GM19238 (cell line): ENCODE results near the gene GULP1.
"Not testable (repeated sequence)": the region's sequence is repeated elsewhere in the genome, so short reads cannot be mapped to it uniquely, and the experiment has no call there.

Source experiments
- DNase-seq: peaks from one replicate; pipeline ENCODE4 v3.0.0; 2011; ENCODE audit warnings: low spot score; ENCODE audit not compliant: insufficient read length

GULP1 gene

DNA sequence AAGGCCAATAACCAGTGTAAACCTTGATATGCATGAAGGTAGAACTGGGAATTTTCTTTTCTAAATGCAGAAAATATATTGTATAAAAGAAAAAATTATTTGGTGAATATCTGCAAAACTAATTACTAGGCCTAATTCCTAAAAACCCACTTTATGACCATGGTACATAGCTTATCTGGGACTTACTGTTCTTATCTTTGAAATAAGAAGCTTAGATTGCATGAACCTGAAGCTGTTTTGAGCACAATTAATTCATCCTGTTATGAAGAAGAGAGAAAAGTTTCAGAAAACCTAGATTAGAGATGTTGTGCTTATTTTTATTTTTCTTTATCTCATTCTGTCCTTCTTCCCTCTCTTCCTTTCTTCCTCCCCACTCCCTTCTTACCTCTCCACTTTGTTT, 235.0 kb downstream of the GULP1 start:
- no peak for DNase-seq

DNA sequence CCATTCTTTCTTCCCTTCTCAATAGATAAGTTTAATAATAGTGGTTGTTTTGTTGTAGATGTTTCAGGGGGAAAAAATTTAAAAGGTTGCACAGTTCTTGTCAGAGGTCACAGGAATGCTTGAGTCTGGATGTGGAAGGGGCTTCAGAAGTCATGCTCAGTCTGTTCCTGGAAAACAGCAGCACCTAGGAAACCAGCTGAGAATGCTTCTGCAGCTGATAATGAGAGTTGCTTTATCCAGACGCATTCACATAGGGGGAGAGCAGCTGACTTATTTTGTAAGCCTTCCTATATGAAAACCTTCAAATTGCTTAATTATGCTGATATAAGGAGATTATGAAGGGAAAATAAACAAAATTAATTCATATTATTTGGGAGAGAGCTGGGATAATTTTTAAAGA, 235.5 kb downstream of the GULP1 start:
- DNase-seq, result no peak

DNA sequence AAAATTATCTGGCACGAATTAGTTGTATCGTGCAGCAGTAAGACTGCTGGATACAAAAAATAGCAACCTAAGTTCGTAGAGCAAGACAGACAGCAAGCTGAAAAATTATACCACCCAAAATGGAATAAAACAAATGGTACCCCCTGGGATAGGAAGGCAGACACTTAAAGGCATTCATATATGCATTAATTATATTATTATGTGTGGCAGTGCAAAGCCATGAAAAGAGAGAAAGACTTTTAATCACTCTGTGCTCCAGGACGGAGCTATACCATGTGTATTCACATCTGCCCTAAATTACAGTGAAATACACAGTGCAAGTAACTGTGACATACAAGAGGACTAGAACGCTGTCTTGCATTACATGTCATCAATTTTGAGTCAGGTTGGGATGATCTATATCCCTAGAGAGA, 235.9 kb downstream of the GULP1 start:
- no peak for DNase-seq

DNA sequence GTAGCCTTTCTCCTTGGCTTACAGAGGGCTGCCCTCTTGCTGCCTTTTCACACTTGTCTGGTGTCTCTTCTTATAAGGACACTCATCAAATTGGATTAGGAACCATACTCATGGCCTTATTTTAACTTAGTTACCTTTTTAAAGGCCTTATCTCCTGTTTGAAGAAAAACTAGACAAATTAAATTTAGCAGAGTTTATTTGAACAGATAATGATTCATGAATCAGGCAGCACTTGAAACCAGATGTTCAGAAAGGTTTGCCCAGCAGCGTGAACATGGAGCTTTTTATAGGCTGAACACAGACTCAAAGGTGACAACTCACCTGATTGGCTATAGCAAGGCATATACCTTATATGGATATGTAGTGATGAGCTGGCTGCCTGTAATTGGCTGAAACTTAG, 238.0 kb downstream of the GULP1 start:
- DNase-seq, result no peak

DNA sequence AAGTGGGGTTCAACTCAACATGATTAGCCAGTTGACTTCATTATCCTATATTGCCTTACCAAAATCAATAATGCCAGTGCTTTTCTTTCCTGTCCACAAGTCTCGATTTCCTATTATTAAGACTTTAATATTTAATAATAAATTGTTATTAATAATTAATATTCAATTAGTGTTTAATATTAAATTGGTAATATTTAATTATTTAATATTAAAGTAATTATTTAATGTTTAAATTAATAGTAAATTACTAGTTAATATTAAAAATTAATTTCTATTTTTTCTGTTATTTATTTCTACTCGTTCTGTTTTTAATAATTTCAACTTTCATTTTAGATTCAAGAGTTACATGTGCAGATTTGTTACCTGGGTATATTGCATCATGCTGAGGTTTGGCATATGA, 243.2 kb downstream of the GULP1 start:
- no peak for DNase-seq

DNA sequence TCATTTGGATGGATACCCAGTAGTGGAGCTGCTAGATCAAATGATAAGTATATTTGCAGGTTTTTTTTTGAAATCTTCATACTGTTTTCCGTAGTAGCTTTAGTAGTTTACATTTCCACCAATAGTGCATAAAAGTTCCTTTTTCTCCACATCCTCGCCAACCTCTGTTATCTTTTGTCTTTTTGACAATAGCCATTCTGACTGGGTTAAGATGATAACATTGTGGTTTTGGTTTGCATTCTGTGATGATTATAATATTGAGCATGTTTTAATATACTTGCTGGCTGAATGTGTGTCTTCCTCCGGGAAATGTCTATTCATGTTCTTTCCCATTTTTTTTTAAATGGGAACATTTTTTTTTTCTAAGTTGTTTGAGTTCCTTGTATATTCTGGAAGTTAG, 260.0 kb downstream of the GULP1 start:
- no peak for DNase-seq

DNA sequence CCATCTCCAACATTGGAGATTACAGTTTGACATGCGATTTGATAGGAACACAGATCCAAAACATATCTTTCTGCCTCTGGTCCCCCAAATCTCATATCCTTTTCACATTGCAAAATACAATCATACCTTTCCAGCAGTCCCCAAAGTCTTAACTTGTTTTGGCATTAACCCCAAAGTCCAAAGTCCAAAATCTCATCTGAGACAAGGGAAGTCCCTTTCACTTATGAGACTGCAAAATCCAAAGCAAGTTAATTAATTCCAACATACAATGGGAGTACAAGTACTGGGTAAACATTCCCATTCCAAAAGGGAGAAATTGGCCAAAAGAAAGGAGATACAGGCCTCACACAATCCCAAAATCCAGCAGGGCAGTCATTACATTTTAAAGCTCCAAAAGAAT, 265.4 kb downstream of the GULP1 start:
- DNase-seq, result no peak

DNA sequence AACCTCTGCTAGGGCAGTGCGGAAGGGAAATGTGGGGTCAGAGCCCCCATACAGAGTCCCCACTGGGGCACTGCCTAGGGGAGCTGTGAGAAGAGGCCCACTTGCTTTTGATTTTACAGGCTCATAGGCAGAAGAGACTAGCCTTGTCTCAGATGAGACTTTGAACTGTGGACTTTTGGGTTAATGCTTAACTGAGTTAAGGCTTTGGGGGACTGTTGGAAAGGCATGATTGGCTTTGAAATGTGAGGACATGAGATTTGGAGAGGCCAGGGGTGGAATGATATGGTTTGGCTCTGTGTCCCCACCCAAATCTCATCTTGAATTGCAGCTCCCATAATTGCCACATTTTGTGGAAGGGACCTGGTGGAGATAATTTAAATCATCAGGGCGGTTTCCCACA, 267.8 kb downstream of the GULP1 start:
- DNase-seq, result not testable (repeated sequence)

DNA sequence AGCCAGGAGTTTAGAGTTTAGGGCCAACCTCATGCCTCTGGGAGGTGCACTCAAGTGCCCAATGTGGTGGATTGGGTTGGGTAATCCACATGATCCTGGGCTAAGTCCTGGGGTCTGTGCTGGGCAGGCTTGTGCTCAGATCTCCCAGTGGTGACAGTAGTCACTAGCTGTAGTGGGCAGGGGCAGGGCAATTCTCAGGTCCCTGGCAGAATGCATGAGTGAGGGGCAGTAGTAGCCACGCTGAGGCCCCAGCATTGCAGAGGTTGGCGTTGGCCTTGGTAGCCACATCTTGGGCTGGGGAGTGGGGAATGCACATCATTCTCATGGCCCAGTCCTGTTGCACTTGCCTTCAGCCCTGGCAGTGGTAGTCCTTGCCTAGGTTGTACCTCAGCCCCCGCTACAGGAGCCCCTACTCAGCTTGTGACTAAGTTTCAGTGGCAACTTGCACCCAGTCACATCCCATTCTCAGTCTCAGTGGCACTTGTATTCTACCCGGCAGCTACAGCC, 269.9 kb downstream of the GULP1 start:
- no peak for DNase-seq

DNA sequence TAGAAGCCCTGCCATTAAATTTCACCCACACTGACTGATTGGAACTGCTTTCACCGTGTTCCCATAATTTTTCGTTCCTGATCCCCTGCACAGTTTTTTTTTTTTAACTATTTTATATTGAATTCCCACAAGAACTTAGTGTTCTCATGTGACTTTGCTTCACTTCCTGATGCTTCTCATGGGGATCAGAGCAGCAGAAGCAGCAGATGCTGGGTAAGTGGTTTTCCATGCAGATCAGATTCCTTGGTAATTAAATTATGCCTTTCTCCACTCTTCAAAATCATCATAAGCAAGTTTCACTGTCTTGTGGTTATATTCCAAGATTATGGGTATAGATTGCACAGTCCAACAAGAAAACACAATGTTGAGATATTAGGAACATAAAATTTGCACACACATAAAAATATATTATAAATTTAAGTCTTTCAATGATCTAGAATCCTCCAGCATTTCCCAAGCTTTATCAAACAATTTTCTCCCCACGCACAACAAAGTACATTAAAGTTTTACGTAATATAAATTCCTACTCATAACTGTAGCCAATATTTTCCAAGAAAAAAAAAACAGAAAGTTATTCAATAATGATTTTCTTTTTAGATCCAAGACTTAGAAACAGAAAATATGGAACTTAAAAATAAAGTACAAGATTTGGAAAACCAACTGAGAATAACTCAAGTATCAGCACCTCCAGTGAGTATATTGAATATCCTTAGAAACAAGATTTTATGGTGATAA, 277.9 kb downstream of the GULP1 start:
- no peak for DNase-seq

DNA sequence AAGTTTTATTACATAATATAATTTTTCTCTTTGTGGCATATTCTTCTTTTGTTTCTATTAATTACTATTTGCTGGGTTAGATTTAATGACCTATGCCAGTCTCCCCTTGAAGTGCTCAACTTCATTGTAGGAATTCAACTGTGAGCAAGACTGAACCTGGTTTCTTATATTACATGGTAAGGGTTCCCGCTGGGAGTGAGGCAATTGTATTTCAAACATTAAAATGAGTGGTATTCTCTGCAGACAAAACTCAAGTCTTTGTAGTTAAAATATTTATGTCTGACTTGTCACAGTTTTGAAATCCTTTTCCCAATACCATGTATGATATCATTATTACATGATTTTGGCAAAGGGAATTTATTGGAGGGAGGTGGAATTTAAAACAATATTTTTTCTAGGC, 278.7 kb downstream of the GULP1 start:
- no peak for DNase-seq

DNA sequence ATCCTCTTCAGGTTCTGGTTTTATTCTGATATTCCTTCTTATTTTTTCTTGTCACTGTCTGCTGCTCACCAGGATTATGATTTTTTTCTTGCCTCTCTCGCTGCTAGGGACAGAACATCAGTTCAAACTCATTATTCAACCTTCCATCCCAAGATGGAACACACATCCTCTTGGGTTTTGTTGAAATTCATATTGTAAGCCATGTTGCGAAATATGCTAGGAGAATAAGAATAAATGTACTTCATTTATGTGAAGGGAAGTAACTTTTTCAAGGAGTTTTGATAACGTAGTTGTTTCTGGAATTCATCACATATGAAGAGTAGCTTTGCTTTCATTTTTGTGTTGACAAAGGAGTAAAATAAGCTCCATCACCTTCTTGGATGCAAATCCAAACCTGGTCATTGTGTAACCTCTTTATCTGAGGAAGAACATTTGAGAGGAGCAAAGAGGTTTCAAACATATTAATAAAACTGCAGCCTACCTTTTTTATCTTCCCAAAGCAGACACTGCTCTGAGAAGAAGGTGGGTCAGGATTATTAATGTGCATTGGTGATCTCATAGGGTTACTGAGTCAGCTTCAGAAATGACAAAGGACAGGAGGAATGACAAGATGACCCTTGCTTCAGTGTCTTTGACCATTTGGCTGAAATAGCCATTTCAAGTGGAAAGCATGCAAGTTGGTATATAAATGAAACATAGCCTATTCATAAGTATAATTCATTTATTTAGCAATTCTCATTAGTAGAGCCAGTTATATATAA, 280.0 kb downstream of the GULP1 start:
- DNase-seq, result no peak

DNA sequence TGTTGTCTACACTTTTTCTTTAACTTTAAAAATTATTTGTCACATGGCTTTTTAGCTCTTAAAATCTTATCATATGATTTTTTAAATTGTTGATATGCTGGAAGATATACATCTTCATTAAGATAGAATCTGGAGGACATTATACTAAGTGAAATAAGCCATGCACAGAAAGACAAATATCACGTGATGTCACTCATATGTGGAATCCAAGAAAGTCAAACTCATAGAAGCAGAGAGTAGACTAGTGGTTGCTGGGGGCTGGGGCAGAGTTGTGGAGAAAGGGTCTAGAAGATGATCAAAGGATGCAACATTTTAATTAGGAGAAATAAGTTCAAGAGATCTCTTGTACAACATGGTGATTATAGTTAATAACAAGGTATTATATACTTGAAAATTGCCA, 280.9 kb downstream of the GULP1 start:
- no peak for DNase-seq

DNA sequence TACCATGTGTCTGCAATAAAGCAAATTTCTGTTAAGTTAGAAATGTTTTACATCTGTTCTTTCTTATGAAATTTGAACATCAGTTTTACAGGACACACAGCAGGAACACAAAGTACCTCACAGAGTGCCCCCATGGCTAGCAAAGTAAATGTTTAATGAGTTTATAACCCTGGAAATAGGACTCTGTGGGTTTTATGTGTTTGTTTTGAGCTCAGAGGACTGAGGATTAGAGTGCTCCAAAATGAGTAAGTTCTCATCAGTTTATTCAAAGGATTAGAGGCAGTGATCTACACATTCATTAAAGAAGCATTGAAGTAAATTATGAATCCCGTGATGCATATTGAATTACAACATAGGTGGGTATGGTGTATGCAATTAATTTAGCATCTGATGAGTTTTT, 281.8 kb downstream of the GULP1 start:
- no peak for DNase-seq

DNA sequence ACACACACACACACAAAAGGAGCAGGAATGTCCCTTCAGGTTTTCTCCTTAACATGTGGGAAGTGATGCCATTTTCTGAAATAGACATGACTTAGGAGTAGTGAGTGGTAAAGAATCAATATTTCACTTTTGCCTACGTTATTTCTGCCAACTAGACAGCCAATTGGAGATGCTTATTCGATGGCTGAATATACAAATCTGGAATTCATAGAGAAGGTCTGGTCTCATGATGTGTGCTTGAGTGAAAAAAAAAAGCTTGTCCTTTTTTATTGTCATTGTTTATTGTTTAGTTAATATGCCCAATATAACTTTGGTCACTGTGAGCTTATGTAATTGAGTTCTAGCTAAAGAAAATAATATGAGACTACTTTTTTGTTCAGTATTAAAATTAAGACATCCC, 284.3 kb downstream of the GULP1 start:
- DNase-seq, result no peak

DNA sequence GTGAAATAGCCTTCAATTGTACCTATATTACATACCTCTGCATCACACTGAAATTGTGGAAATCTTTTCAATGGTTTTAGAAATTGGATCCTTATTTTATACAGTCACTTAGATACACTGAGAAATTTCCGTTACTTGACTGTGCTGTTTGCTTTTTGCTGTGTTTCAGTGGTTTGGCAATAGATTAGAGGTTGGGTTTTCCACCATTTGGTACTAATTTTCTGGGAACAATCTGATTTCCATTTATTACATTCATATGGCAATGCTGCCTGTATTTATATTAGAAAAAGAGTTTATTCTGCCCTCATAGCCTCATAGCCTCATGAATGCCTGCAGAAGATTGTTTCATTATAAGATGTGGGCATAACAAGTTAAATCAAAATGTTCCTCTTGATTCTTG, 285.0 kb downstream of the GULP1 start:
- no peak for DNase-seq

DNA sequence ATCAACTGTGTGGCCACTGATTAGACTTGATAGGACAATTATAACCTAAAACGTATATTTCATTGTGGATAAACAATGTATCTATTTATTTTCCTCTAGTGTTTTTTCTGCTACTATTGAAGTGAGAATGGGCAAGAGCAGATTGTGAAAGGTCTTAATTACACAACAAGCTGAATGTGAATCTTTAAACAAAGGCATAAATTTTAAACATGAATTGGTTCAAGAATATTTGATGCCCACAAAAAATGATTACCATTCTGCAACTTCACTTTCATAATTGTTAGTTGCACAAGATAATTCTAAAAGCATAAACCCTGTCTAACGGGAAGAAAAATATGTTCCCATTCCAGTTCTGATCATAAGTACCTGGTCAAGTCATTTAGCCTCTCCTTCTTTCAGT, 285.6 kb downstream of the GULP1 start:
- no peak for DNase-seq

DNA sequence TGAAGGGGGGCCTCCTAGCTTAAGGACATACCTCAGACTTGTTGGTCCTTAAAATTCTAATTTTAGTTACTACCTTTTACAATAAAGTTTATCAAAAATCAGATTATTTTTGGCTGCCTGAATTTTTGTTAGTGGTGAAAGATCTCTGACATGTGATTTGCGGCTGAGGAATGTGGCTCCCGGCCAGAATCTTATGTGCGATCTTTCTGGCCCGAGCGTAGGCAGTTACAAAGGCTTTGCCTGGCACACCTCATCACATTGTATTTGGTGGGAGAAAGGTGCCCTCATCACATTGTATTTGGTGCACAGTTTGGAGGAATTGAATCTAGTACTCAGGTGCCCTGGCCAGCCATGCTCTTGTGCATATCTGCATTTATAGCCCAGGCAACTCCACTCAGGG, 289.1 kb downstream of the GULP1 start:
- no peak for DNase-seq

DNA sequence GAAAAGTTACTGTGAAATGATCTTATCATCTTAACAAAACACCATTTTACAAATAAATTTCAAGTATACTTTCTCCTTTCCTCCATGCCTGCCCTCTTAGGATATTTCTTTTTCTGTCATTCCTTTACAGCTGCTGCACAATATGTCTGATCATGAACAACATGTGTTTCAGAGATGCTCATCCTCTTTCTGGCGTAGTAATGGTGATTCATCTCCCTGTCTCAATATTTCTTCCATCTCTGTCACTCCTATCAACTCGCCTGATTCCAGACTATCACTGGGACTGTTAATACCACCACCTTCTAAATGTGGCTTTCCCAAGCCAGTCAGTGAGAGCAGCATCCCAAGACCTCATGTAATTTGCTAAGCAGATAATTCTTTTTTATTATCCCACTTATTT, 290.5 kb downstream of the GULP1 start:
- DNase-seq, result no peak

DNA sequence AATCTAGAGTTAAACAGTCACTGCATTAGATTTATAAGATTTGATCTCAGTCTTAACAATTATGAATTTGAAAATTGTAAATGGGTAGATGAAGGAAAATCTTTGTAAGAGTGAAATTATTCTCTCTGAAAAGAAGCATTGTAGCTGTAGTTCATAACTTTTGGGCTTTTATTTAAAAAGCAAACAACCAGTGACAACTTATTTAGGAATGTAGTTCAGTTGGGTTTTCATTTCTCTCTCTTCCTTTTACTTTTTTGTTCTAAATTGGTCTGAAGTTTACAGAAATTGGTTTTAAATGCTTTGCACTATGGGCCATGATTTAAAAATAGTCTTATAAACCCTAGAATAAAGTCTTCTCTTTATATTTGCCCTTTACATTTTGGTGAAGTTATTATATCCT, 296.6 kb downstream of the GULP1 start:
- DNase-seq, result no peak

DNA sequence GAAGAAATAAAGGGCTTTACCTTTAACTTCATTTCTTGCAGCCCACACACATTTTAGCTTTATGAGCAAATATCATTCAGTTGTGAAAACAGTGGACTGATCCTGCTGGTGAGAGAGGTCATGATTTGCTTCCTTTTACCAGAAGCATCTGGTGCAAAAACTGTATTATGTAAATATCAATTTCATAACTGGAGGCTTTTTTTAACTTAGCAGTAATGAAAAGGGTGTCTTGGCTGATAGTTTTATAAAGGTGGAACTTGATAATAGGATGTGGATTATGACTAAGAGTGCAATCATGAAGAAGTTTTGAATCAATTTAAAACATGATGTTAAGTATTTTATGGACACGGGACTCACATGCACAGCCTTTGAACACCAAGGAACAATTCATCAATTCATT, 304.4 kb downstream of the GULP1 start:
- DNase-seq, result no peak

DNA sequence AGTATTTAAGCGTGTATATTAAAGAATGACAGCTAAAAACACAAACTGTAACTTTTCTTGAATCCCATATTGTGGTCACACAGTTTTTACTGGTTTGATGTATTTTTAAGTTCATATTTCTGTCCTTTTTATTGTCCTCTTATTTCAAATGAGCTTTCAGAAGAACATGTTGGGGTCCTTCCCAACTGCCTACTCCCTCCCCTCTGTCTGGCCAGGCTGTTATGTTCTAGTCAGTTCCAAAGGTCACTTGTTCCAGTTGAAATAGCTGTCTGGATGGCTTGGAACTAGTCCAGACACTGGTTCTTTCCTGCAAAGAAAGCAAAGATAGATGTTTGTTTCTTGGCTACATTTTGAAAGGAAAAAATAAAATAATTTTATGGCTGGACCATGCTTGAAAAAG, 306.9 kb downstream of the GULP1 start:
- DNase-seq, result no peak

DNA sequence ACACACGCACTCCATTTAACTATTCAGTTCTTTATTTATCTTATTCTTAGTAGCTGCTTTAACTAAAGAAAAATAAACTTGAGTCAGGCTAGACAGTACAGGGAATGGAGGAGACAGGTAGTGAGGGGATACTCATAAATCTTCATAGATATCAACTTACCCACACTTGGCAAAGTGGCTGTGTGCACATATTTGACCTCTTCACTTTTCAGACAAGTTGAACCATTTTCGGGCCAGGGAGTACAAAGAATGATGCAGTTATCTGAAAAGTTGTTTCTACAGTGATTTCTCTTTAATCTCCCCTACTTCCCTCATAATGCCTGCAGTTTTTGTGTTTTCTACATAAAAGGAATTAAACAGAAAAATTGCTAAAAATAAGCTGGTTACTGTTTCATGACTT, 307.5 kb downstream of the GULP1 start:
- DNase-seq, result no peak
